ENCODE data around the gene WDR88. TPM values are rescaled to one million over a fixed set of nuclear protein-coding genes. Genes with fewer than 3 reads are reported as not detected.

WDR88 gene
- total and polyA plus RNA-seq, 12 donors = 0.03 to 0.11 TPM; not detected in 10

DNA sequence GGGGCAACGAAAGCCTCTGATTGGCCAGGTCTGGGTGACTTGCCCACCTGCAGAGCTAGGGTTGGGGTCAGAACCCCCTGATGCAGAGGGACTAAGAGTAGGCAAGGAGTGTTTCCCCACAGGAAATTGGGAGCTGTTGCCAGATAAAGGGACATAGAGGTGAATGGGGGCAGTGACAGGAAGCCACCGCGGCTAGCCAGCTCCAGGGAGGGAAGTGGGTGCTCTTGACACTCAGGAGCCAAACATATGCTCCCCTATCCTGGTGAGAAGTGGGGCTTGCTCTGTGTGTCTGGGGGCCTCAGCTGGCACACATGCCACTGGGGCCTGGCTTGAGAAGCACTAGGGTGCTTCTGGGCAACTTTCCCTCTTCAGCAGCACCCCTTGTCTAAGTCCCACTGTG lies 26.0 kb downstream of the WDR88 start:
- Histone ChIP-seq H3K9me3 (replicated peaks in 1 of 3) (no peaks in the 10 kb centered on the region), H3K36me3 (replicated peaks in 1 of 2) (no peaks in the 10 kb centered on the region), H3K4me1 (replicated peaks in 1 of 2) (no peaks in the 10 kb centered on the region), H3K4me3 (no peak overlapping the region), H3K27ac (no peak overlapping the region), H3K27me3 (no peaks in the 10 kb centered on the region)
- intact Hi-C loops (cut with DNase I) = no loop called here
- no peak for TF ChIP-seq POLR2A (IDR thresholded peaks at IDR 0.05)
- TF ChIP-seq, protein P1, sequence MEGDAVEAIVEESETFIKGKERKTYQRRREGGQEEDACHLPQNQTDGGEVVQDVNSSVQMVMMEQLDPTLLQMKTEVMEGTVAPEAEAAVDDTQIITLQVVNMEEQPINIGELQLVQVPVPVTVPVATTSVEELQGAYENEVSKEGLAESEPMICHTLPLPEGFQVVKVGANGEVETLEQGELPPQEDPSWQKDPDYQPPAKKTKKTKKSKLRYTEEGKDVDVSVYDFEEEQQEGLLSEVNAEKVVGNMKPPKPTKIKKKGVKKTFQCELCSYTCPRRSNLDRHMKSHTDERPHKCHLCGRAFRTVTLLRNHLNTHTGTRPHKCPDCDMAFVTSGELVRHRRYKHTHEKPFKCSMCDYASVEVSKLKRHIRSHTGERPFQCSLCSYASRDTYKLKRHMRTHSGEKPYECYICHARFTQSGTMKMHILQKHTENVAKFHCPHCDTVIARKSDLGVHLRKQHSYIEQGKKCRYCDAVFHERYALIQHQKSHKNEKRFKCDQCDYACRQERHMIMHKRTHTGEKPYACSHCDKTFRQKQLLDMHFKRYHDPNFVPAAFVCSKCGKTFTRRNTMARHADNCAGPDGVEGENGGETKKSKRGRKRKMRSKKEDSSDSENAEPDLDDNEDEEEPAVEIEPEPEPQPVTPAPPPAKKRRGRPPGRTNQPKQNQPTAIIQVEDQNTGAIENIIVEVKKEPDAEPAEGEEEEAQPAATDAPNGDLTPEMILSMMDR (IDR thresholded peaks at IDR 0.05) = no peak
- DNase-seq = no peak
- 56 to 65% (median 63%) methylated on average over 3 of the region's 3 CpGs for WGBS, 4 donors

DNA sequence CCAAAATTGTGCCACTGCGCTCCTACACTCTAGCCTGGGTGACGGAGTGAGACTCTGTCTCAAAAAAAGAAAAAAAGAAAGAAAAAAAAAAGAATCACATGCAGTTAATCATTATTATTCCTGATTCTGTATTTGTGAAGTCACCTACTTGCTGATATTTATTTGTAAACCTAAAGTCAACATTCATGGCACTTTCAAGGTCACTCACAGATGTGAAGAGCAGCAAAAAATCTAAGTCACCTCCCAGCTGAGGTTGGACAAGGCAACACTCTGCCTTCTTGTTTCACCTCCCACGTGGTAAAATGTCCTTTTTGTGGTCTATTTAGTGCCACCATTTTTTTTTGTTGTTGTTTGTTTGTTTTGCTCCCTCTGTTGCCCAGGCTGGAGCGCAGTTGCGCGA lies 26.5 kb downstream of the WDR88 start:
- no peaks in the 10 kb centered on the region for H3K36me3 ChIP-seq (replicated peaks in 1 of 2)
- intact Hi-C loops (cut with DNase I) = no loop called here
- H3K9me3 ChIP-seq (replicated peaks in 1 of 3) = no peaks in the 10 kb centered on the region
- H3K4me1 ChIP-seq (replicated peaks in 1 of 2) = no peaks in the 10 kb centered on the region
- H3K27me3 ChIP-seq = no peaks in the 10 kb centered on the region
- DNase-seq = no peak
- no peak overlapping the region for H3K27ac ChIP-seq
- H3K4me3 ChIP-seq = no peak overlapping the region
- WGBS, 4 donors = 89 to 94% (median 90%) methylated on average over 6 of the region's 6 CpGs
- no peak for TF ChIP-seq POLR2A (IDR thresholded peaks at IDR 0.05)
- TF ChIP-seq, protein P1 (IDR thresholded peaks at IDR 0.05) = no peak

DNA sequence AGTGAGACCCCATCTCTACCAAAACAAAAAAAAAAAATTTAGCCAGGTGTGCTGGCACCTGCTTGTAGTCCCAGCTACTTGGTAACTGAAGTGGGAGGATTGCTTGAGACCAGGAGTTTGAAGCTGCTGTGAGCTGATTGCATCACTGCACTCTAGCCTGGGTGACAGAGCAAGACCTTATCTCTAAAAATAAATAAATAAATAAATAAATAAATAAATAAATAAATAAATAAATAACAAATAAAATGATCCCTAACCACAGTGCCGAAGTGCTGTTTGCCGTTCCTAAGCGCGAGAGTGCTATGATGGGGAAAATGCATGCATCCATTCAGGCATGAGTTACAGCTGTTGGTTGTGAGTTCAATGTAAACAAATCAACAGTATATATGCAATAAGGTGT lies 27.2 kb downstream of the WDR88 start:
- no peak for DNase-seq
- WGBS, 4 donors = 97 to 99% (median 98%) methylated on average over 4 of the region's 4 CpGs
- Histone ChIP-seq H3K36me3 (replicated peaks in 1 of 2) (no peaks in the 10 kb centered on the region), H3K27ac (no peak overlapping the region), H3K9me3 (replicated peaks in 1 of 3) (no peaks in the 10 kb centered on the region), H3K4me3 (no peak overlapping the region), H3K4me1 (replicated peaks in 1 of 2) (no peaks in the 10 kb centered on the region), H3K27me3 (no peaks in the 10 kb centered on the region)
- intact Hi-C loops (cut with DNase I) = no loop called here
- TF ChIP-seq POLR2A (IDR thresholded peaks at IDR 0.05) = no peak
- TF ChIP-seq, protein P1 (IDR thresholded peaks at IDR 0.05) = no peak

DNA sequence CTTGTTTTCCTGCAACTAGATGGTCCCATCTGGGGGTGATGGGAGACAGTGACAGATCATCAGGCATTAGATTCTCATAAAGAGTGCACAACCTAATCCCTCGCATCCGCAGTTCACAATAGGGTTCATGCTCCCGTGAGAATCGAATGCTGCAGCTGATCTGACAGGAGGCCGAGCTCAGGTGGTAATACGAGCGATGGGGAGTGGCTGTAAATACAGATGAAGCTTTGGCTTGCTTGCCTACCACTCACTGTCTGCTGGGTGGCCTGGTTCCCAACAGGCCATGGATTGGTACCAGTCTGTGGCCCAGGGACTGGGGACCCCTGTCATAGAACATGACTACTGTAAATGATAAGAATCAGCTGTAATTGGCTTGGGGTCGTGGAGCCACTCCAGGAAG lies 28.0 kb downstream of the WDR88 start:
- Histone ChIP-seq H3K36me3 (replicated peaks in 1 of 2) (no peaks in the 10 kb centered on the region), H3K9me3 (replicated peaks in 1 of 3) (no peaks in the 10 kb centered on the region), H3K27ac (no peak overlapping the region), H3K4me3 (no peak overlapping the region), H3K4me1 (replicated peaks in 1 of 2) (no peaks in the 10 kb centered on the region), H3K27me3 (no peaks in the 10 kb centered on the region)
- TF ChIP-seq POLR2A (IDR thresholded peaks at IDR 0.05) = no peak
- TF ChIP-seq, protein P1 (IDR thresholded peaks at IDR 0.05) = no peak
- no peak for DNase-seq
- intact Hi-C loops (cut with DNase I) = no loop called here
- 88 to 95% (median 93%) methylated on average over 6 to 8 of the region's 8 CpGs for WGBS, 4 donors
